ENCODE data around the gene SPPL2A. TPM values are rescaled to one million over a fixed set of nuclear protein-coding genes. Genes with fewer than 3 reads are reported as not detected.

Gene SPPL2A
- total and polyA plus RNA-seq, 2 of the 13 experiments (the other 11 are each of a cell fraction or from before 2014, with no cell fraction given): 80.5 to 105 TPM

DNA sequence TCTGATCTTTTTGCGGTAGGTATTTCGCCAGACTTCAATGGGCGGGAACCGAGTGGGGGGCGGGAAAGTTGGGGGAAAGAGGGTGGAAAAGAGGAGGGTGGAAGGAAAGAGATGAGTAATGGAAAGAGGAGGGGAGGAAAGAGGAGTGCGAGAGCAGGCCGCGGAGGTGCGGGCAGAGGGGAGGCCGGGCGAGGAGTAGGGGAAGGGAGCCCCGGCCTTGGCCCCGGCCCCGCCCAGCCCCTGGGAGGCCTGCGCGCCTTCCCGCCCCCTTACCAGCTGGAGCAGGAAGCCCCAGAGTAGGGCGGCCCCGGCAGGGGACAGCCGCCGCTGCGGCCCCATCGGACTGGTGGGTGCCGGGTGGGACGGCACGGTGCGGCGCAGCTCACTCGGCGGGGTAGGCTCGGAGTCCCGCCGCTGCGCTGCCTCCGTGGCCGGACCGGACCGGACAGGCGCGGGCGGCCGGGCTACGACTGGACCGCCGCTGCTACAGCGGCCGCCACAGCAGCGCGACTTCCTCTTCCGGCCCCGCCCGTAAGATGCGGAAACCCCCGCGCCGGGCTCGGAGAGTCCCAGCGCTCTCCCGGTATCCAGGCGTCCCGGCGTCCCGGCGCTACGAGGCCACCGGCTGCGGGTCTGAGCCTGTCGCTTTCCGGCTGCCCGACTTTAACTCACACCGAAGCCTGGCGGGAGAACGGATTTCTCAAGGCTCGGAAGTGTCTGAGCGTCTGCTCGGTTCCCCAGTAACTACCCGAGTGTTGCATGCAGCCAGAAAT is at the start of gene SPPL2A (continued):
- TF ChIP-seq, protein P1, sequence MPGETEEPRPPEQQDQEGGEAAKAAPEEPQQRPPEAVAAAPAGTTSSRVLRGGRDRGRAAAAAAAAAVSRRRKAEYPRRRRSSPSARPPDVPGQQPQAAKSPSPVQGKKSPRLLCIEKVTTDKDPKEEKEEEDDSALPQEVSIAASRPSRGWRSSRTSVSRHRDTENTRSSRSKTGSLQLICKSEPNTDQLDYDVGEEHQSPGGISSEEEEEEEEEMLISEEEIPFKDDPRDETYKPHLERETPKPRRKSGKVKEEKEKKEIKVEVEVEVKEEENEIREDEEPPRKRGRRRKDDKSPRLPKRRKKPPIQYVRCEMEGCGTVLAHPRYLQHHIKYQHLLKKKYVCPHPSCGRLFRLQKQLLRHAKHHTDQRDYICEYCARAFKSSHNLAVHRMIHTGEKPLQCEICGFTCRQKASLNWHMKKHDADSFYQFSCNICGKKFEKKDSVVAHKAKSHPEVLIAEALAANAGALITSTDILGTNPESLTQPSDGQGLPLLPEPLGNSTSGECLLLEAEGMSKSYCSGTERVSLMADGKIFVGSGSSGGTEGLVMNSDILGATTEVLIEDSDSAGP (CRISPR knock-in tag; IDR thresholded peaks at IDR 0.05; ENCODE audit: borderline replicate concordance): peak; percentile 55; the same call in 1 of the 2 replicates
- peak; percentile 68; the same call in 1 of the 2 replicates for TF ChIP-seq ZNF782 (CRISPR knock-in tag; IDR thresholded peaks at IDR 0.05; ENCODE audit: borderline replicate concordance)
- peak; percentile 41; the same call in 1 of the 2 replicates for TF ChIP-seq PRMT3 (CRISPR knock-in tag; IDR thresholded peaks at IDR 0.05; ENCODE audit: borderline replicate concordance, low read depth)
- 0 out of 2 replicates have a peak, but pooled peaks have one; percentile 19 for TF ChIP-seq BCL6 (CRISPR knock-in tag; IDR thresholded peaks at IDR 0.05)
- peak; percentile 58 for TF ChIP-seq SP2 (CRISPR knock-in tag; IDR thresholded peaks at IDR 0.05)
- TF ChIP-seq CEBPB (IDR thresholded peaks at IDR 0.05; ENCODE audit: borderline replicate concordance, low read depth, low read length): peak; percentile 58; the same call in 1 of the 2 replicates
- no peak for TF ChIP-seq HMG20A (CRISPR knock-in tag; IDR thresholded peaks at IDR 0.05; ENCODE audit: borderline replicate concordance)
- peak; percentile 39; the same call in 1 of the 2 replicates for TF ChIP-seq KDM5B (CRISPR knock-in tag; IDR thresholded peaks at IDR 0.05; ENCODE audit: borderline replicate concordance)
- no peak for TF ChIP-seq CHD2 (IDR thresholded peaks at IDR 0.05; ENCODE audit: low read depth, low read length)
- TF ChIP-seq RXRB (CRISPR knock-in tag; IDR thresholded peaks at IDR 0.05; ENCODE audit: borderline replicate concordance): peak; percentile 8; the same call in 1 of the 2 replicates
- TF ChIP-seq BRD4 (CRISPR knock-in tag; IDR thresholded peaks at IDR 0.05): peak; percentile 48; the same call in 1 of the 2 replicates
- TF ChIP-seq, protein P2, sequence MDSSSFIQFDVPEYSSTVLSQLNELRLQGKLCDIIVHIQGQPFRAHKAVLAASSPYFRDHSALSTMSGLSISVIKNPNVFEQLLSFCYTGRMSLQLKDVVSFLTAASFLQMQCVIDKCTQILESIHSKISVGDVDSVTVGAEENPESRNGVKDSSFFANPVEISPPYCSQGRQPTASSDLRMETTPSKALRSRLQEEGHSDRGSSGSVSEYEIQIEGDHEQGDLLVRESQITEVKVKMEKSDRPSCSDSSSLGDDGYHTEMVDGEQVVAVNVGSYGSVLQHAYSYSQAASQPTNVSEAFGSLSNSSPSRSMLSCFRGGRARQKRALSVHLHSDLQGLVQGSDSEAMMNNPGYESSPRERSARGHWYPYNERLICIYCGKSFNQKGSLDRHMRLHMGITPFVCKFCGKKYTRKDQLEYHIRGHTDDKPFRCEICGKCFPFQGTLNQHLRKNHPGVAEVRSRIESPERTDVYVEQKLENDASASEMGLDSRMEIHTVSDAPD (CRISPR knock-in tag; IDR thresholded peaks at IDR 0.05): no peak
- TF ChIP-seq KLF16 (CRISPR knock-in tag; IDR thresholded peaks at IDR 0.05): peak in 1 of 2 experiments; percentile 47; a peak in 1 of 4 replicates
- peak; percentile 90 for TF ChIP-seq SP5 (CRISPR knock-in tag; IDR thresholded peaks at IDR 0.05; ENCODE audit: borderline replicate concordance, low read depth)
- TF ChIP-seq ARNTL (CRISPR knock-in tag; IDR thresholded peaks at IDR 0.05): 0 out of 2 replicates have a peak, but pooled peaks have one; percentile 30
- TF ChIP-seq, protein P3, sequence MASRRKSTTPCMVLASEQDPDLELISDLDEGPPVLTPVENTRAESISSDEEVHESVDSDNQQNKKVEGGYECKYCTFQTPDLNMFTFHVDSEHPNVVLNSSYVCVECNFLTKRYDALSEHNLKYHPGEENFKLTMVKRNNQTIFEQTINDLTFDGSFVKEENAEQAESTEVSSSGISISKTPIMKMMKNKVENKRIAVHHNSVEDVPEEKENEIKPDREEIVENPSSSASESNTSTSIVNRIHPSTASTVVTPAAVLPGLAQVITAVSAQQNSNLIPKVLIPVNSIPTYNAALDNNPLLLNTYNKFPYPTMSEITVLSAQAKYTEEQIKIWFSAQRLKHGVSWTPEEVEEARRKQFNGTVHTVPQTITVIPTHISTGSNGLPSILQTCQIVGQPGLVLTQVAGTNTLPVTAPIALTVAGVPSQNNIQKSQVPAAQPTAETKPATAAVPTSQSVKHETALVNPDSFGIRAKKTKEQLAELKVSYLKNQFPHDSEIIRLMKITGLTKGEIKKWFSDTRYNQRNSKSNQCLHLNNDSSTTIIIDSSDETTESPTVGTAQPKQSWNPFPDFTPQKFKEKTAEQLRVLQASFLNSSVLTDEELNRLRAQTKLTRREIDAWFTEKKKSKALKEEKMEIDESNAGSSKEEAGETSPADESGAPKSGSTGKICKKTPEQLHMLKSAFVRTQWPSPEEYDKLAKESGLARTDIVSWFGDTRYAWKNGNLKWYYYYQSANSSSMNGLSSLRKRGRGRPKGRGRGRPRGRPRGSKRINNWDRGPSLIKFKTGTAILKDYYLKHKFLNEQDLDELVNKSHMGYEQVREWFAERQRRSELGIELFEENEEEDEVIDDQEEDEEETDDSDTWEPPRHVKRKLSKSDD (CRISPR knock-in tag; IDR thresholded peaks at IDR 0.05; ENCODE audit: low read depth): 0 out of 2 replicates have a peak, but pooled peaks have one; percentile 54
- TF ChIP-seq SP4 (CRISPR knock-in tag; IDR thresholded peaks at IDR 0.05): peak; percentile 76
- TF ChIP-seq, protein P4, sequence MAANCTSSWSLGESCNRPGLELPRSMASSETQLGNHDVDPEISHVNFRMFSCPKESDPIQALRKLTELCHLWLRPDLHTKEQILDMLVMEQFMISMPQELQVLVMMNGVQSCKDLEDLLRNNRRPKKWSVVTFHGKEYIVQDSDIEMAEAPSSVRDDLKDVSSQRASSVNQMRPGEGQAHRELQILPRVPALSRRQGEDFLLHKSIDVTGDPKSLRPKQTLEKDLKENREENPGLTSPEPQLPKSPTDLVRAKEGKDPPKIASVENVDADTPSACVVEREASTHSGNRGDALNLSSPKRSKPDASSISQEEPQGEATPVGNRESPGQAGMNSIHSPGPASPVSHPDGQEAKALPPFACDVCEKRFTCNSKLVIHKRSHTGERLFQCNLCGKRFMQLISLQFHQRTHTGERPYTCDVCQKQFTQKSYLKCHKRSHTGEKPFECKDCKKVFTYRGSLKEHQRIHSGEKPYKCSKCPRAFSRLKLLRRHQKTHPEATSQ (CRISPR knock-in tag; IDR thresholded peaks at IDR 0.05; ENCODE audit: borderline replicate concordance): 0 out of 2 replicates have a peak, but pooled peaks have one; percentile 61
- TF ChIP-seq RAD21 (CRISPR knock-in tag; IDR thresholded peaks at IDR 0.05): peak; percentile 64; the same call in 1 of the 2 replicates
- TF ChIP-seq ELF1 (CRISPR knock-in tag; IDR thresholded peaks at IDR 0.05): peak; percentile 88

Measured in HepG2 (cell line).